T-helper 1 cell treated with Interleukin-12 subunit alpha and Interleukin-12 subunit beta and Interleukin-4 antibody, amounts not matched to agents 30 μg/mL and 1 μg/mL, for 36 hours (primary cell): ENCODE results near the gene NRG3.

Experiments used
- H3K27ac Mint-ChIP-seq: one replicate; pipeline ENCODE4 v1.8.0; 2021; ENCODE audit warnings: mild to moderate bottlenecking, mixed read lengths
- H3K27me3 Mint-ChIP-seq: one replicate; pipeline ENCODE4 v1.8.0; 2021; ENCODE audit warnings: low read depth, mixed read lengths
- H3K36me3 Mint-ChIP-seq: one replicate; pipeline ENCODE4 v1.8.0; 2021; ENCODE audit warnings: low read depth, mixed read lengths
- H3K4me1 Mint-ChIP-seq: one replicate; pipeline ENCODE4 v1.8.0; 2021; ENCODE audit warnings: low read depth, mixed read lengths
- H3K4me3 Mint-ChIP-seq: one replicate; pipeline ENCODE4 v1.8.0; 2021; ENCODE audit warnings: mild to moderate bottlenecking, moderate library complexity, mixed read lengths
- H3K9me3 Mint-ChIP-seq: one replicate; pipeline ENCODE4 v1.8.0; 2021; ENCODE audit warnings: mixed read lengths

Gene NRG3

GRCh38 chr10:82148764-82149163 is 273.8 kb downstream of the NRG3 start:
- Mint-ChIP-seq H3K9me3 (no peaks in the 10 kb centered on the region), H3K27ac (no peak overlapping the region), H3K4me3 (no peak overlapping the region), H3K36me3 (no peaks in the 10 kb centered on the region), H3K4me1 (no peaks in the 10 kb centered on the region), H3K27me3 (no peaks in the 10 kb centered on the region)

GRCh38 chr10:82149674-82150073 is 274.7 kb downstream of the NRG3 start:
- no peaks in the 10 kb centered on the region for H3K9me3 Mint-ChIP-seq
- no peaks in the 10 kb centered on the region for H3K4me1 Mint-ChIP-seq
- no peak overlapping the region for H3K27ac Mint-ChIP-seq
- H3K36me3 Mint-ChIP-seq, result no peaks in the 10 kb centered on the region
- no peak overlapping the region for H3K4me3 Mint-ChIP-seq
- H3K27me3 Mint-ChIP-seq, result no peaks in the 10 kb centered on the region

- H3K9me3 Mint-ChIP-seq, result no peaks in the 10 kb centered on the region
- H3K4me1 Mint-ChIP-seq, result no peaks in the 10 kb centered on the region
- no peaks in the 10 kb centered on the region for H3K27me3 Mint-ChIP-seq
- H3K36me3 Mint-ChIP-seq, result no peaks in the 10 kb centered on the region
- no peak overlapping the region for H3K4me3 Mint-ChIP-seq
- H3K27ac Mint-ChIP-seq, result no peak overlapping the region
These were observed 275.3 kb downstream of the NRG3 start for GRCh38 chr10:82150123-82150900.

- Mint-ChIP-seq H3K4me3 (no peak overlapping the region), H3K27ac (no peak overlapping the region), H3K36me3 (no peaks in the 10 kb centered on the region), H3K9me3 (peaks cover 4% of the 10 kb centered on the region), H3K27me3 (no peaks in the 10 kb centered on the region), H3K4me1 (no peaks in the 10 kb centered on the region)
These were observed 285.3 kb downstream of the NRG3 start for GRCh38 chr10:82160307-82160706.

- Mint-ChIP-seq H3K4me1 (no peaks in the 10 kb centered on the region), H3K4me3 (no peak overlapping the region), H3K27ac (no peak overlapping the region), H3K9me3 (peaks cover 4% of the 10 kb centered on the region), H3K27me3 (no peaks in the 10 kb centered on the region), H3K36me3 (no peaks in the 10 kb centered on the region)
These were observed 286.3 kb downstream of the NRG3 start for GRCh38 chr10:82161264-82161663.

- Mint-ChIP-seq H3K9me3 (peaks cover 4% of the 10 kb centered on the region), H3K27me3 (no peaks in the 10 kb centered on the region), H3K36me3 (no peaks in the 10 kb centered on the region), H3K4me1 (no peaks in the 10 kb centered on the region), H3K27ac (no peak overlapping the region), H3K4me3 (no peak overlapping the region)
These were observed 287.7 kb downstream of the NRG3 start for GRCh38 chr10:82162549-82163195.

GRCh38 chr10:82171899-82172298 is 296.9 kb downstream of the NRG3 start:
- H3K27me3 Mint-ChIP-seq, result no peaks in the 10 kb centered on the region
- no peaks in the 10 kb centered on the region for H3K4me1 Mint-ChIP-seq
- H3K4me3 Mint-ChIP-seq, result no peak overlapping the region
- H3K9me3 Mint-ChIP-seq, result no peaks in the 10 kb centered on the region
- no peaks in the 10 kb centered on the region for H3K36me3 Mint-ChIP-seq
- no peak overlapping the region for H3K27ac Mint-ChIP-seq

- Mint-ChIP-seq H3K4me3 (no peak overlapping the region), H3K27me3 (no peaks in the 10 kb centered on the region), H3K27ac (no peak overlapping the region), H3K9me3 (no peaks in the 10 kb centered on the region), H3K36me3 (no peaks in the 10 kb centered on the region), H3K4me1 (no peaks in the 10 kb centered on the region)
These were observed 301.6 kb downstream of the NRG3 start for GRCh38 chr10:82176587-82176986.

- no peaks in the 10 kb centered on the region for H3K9me3 Mint-ChIP-seq
These were observed 315.7 kb downstream of the NRG3 start for GRCh38 chr10:82190432-82191260.

GRCh38 chr10:82191653-82192052 is 316.7 kb downstream of the NRG3 start:
- Mint-ChIP-seq H3K9me3 (no peaks in the 10 kb centered on the region), H3K36me3 (no peaks in the 10 kb centered on the region), H3K4me3 (no peak overlapping the region), H3K4me1 (no peaks in the 10 kb centered on the region), H3K27ac (no peak overlapping the region), H3K27me3 (no peaks in the 10 kb centered on the region)

More at GRCh38 chr10:82190432-82191260, 315.7 kb downstream of the NRG3 start:
- H3K4me3 Mint-ChIP-seq, result no peak overlapping the region
- no peaks in the 10 kb centered on the region for H3K27me3 Mint-ChIP-seq
- no peaks in the 10 kb centered on the region for H3K4me1 Mint-ChIP-seq
- H3K27ac Mint-ChIP-seq, result no peak overlapping the region
- no peaks in the 10 kb centered on the region for H3K36me3 Mint-ChIP-seq

GRCh38 chr10:82192665-82193064 is 317.7 kb downstream of the NRG3 start:
- Mint-ChIP-seq H3K36me3 (no peaks in the 10 kb centered on the region), H3K4me3 (no peak overlapping the region), H3K9me3 (no peaks in the 10 kb centered on the region), H3K27me3 (no peaks in the 10 kb centered on the region), H3K27ac (no peak overlapping the region), H3K4me1 (no peaks in the 10 kb centered on the region)

- Mint-ChIP-seq H3K4me1 (no peaks in the 10 kb centered on the region), H3K27ac (no peak overlapping the region), H3K9me3 (no peaks in the 10 kb centered on the region), H3K36me3 (no peaks in the 10 kb centered on the region), H3K27me3 (no peaks in the 10 kb centered on the region), H3K4me3 (no peak overlapping the region)
These were observed 319.4 kb downstream of the NRG3 start for GRCh38 chr10:82194419-82194818.

GRCh38 chr10:82206831-82207230 is 331.8 kb downstream of the NRG3 start:
- Mint-ChIP-seq H3K4me3 (no peak overlapping the region), H3K4me1 (no peaks in the 10 kb centered on the region), H3K36me3 (no peaks in the 10 kb centered on the region), H3K9me3 (no peaks in the 10 kb centered on the region), H3K27me3 (no peaks in the 10 kb centered on the region), H3K27ac (no peak overlapping the region)

GRCh38 chr10:82208726-82209125 is 333.7 kb downstream of the NRG3 start:
- Mint-ChIP-seq H3K36me3 (no peaks in the 10 kb centered on the region), H3K9me3 (no peaks in the 10 kb centered on the region), H3K27me3 (no peaks in the 10 kb centered on the region), H3K4me3 (no peak overlapping the region), H3K27ac (no peak overlapping the region), H3K4me1 (no peaks in the 10 kb centered on the region)

GRCh38 chr10:82210331-82210730 is 335.3 kb downstream of the NRG3 start:
- Mint-ChIP-seq H3K9me3 (no peaks in the 10 kb centered on the region), H3K27ac (no peak overlapping the region), H3K36me3 (no peaks in the 10 kb centered on the region), H3K4me1 (no peaks in the 10 kb centered on the region), H3K27me3 (no peaks in the 10 kb centered on the region), H3K4me3 (no peak overlapping the region)
